HG03521 (cell line): ENCODE measurements around the gene ARHGAP30.
"Not testable (repeated sequence)": the region's sequence is repeated elsewhere in the genome, so short reads cannot be mapped to it uniquely, and the experiment has no call there.

Experiments
- ATAC-seq: cut with Tn5 transposase; IDR thresholded peaks from one replicate; pipeline ENCODE4 v1.9.1; 2021; ENCODE audit warnings: mild to moderate bottlenecking, moderate library complexity; ENCODE audit not compliant: unreplicated experiment

The ARHGAP30 gene

GRCh38 chr1:161069731-161070270 is at the start of gene ARHGAP30:
TSS of gene ARHGAP30 (minus strand) at chr1:161069891. CDS start at chr1:161069624, 267 bp downstream.
- ATAC-seq, result peak; percentile 88

GRCh38 chr1:161117759-161118581 is 48.3 kb upstream of the ARHGAP30 start, which contains the start of the genes NIT1 and PFDN2:
TSS of gene NIT1 (plus strand) at chr1:161118105. CDS start at chr1:161118177, 72 bp downstream.
TSS of gene PFDN2 (minus strand) at chr1:161118037. CDS start at chr1:161118026, 11 bp downstream.
- ATAC-seq, result peak; percentile 73

GRCh38 chr1:161115961-161116360 is 46.3 kb upstream of the ARHGAP30 start:
- ATAC-seq, result not testable (repeated sequence)

- ATAC-seq, result no peak
Measured at GRCh38 chr1:161115132-161115711, 45.5 kb upstream of the ARHGAP30 start.

- ATAC-seq, result no peak
Measured at GRCh38 chr1:161114556-161114955, 44.9 kb upstream of the ARHGAP30 start.

- no peak for ATAC-seq
Measured at GRCh38 chr1:161113915-161114314, 44.2 kb upstream of the ARHGAP30 start.

GRCh38 chr1:161111527-161111926 is 41.8 kb upstream of the ARHGAP30 start:
- no peak for ATAC-seq

GRCh38 chr1:161111117-161111516 is 41.4 kb upstream of the ARHGAP30 start:
- no peak for ATAC-seq

- no peak for ATAC-seq
Measured at GRCh38 chr1:161106431-161106830, 36.7 kb upstream of the ARHGAP30 start.

GRCh38 chr1:161100556-161100955 is 30.9 kb upstream of the ARHGAP30 start:
- no peak for ATAC-seq

- no peak for ATAC-seq
Measured at GRCh38 chr1:161099090-161099802, 29.6 kb upstream of the ARHGAP30 start.

GRCh38 chr1:161098210-161099068 is 28.7 kb upstream of the ARHGAP30 start, which contains the start of gene KLHDC9:
TSS of gene KLHDC9 (plus strand) at chr1:161098361. CDS start at chr1:161098536, 175 bp downstream.
- ATAC-seq, result peak; percentile 55

- ATAC-seq, result no peak
Measured at GRCh38 chr1:161096530-161096929, 26.8 kb upstream of the ARHGAP30 start.

GRCh38 chr1:161096015-161096414 is 26.3 kb upstream of the ARHGAP30 start:
- no peak for ATAC-seq

GRCh38 chr1:161095230-161095629 is 25.5 kb upstream of the ARHGAP30 start:
- ATAC-seq, result no peak

GRCh38 chr1:161094481-161094880 is 24.8 kb upstream of the ARHGAP30 start:
- ATAC-seq, result no peak

- no peak for ATAC-seq
Measured at GRCh38 chr1:161092621-161093028, 22.9 kb upstream of the ARHGAP30 start.

- ATAC-seq, result no peak
Measured at GRCh38 chr1:161091796-161092507, 22.3 kb upstream of the ARHGAP30 start.

- ATAC-seq, result no peak
Measured at GRCh38 chr1:161091093-161091492, 21.4 kb upstream of the ARHGAP30 start.
